ENCODE measurements around the gene FIGNL1. TPM values are rescaled to one million over a fixed set of nuclear protein-coding genes. Genes with fewer than 3 reads are reported as not detected.

FIGNL1 gene
- total RNA-seq, 1 experiment from 2014 or later = 13.8 TPM

DNA sequence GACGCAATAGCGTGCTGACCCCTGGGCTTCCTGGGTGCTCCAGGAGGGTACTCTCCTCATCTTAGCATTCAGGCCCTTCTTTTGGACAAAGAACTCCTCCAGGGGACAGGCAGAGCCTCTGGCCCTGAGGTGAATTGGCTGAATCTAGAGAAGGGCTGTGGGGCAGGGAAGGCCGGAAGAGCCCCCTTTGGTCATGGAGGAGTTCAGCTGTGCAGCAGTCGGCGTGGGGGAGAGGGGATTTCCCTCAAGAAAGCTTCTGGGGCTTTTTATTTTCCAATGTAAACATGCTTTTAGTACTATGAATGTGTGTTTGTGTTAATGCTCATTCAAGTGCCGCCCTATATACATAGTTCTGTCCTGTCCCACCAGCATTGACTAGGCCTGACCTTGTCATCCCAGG is 38.8 kb downstream of the FIGNL1 start:
- Histone ChIP-seq H2AK5ac (ENCODE audit: insufficient read length, low read length) (no peak overlapping the region), H2AFZ (ENCODE audit: low read length) (no peak overlapping the region), H4K8ac (replicated peaks; ENCODE audit: insufficient read length, low read depth, low read length) (no peak overlapping the region), H2BK20ac (ENCODE audit: low read depth, low read length, poor library complexity, severe bottlenecking) (no peak overlapping the region), H3K4me2 (ENCODE audit: insufficient read depth, insufficient read length, low read length) (no peak overlapping the region), H3T11ph (ENCODE audit: low read length) (no peak overlapping the region), H2BK5ac (ENCODE audit: insufficient read length, low read length) (no peak overlapping the region), H4K20me1 (ENCODE audit: control insufficient read depth, insufficient read depth, insufficient read length) (no peaks in the 10 kb centered on the region), H2BK15ac (ENCODE audit: low read depth, low read length) (no peak overlapping the region), H3K14ac (ENCODE audit: insufficient read depth, low read length) (no peak overlapping the region), H3K56ac (ENCODE audit: insufficient read length, low read depth, low read length) (no peak overlapping the region), H3K23me2 (ENCODE audit: insufficient read length, low read depth, low read length, poor library complexity, severe bottlenecking) (no peaks in the 10 kb centered on the region), H3K4me1 (ENCODE audit: insufficient read depth, low read length) (no peaks in the 10 kb centered on the region), H3K27ac (ENCODE audit: insufficient read length, low read depth, low read length) (no peak overlapping the region), H4K91ac (ENCODE audit: insufficient read length, low read depth, low read length) (no peak overlapping the region), H4K5ac (ENCODE audit: insufficient read length, low read depth, low read length) (no peak overlapping the region), H3K23ac (ENCODE audit: insufficient read length, low read depth, low read length) (no peak overlapping the region), H3K9me3 (ENCODE audit: control insufficient read depth, low read depth, low read length) (no peaks in the 10 kb centered on the region), H3K79me1 (ENCODE audit: insufficient read depth, low read depth, low read length, poor library complexity, severe bottlenecking) (no peaks in the 10 kb centered on the region), H3K9ac (ENCODE audit: extremely low read depth, insufficient read length, low read length) (no peak overlapping the region), H3K18ac (ENCODE audit: insufficient read length, low read depth, low read length) (no peak overlapping the region), H2BK120ac (ENCODE audit: low read depth, low read length, poor library complexity, severe bottlenecking) (no peak overlapping the region), H3K27me3 (ENCODE audit: insufficient read depth, low read length) (no peaks in the 10 kb centered on the region), H3K4ac (ENCODE audit: low read depth, low read length) (no peak overlapping the region), H2BK12ac (ENCODE audit: insufficient read length, low read depth, low read length) (no peak overlapping the region), H3K79me2 (ENCODE audit: insufficient read depth, low read length) (no peaks in the 10 kb centered on the region)
- Mint-ChIP-seq H3K4me3 (no peak overlapping the region), H3K27ac (no peak overlapping the region), H3K36me3 (ENCODE audit: insufficient read depth in 1 of 3, low read depth in 3 of 3) (no peaks in the 10 kb centered on the region), H3K4me1 (no peaks in the 10 kb centered on the region), H3K9me3 (no peaks in the 10 kb centered on the region), H3K27me3 (ENCODE audit: low read depth) (peaks cover 3% of the 10 kb centered on the region; the same call in 1 of the 2 replicates)
- no CpG with 5 or more reads among the region's 6 CpGs for WGBS (ENCODE audit: extremely low coverage, insufficient read length, low lambda C conversion rate)
- no peak for DNase-seq
- TF ChIP-seq, protein P1, sequence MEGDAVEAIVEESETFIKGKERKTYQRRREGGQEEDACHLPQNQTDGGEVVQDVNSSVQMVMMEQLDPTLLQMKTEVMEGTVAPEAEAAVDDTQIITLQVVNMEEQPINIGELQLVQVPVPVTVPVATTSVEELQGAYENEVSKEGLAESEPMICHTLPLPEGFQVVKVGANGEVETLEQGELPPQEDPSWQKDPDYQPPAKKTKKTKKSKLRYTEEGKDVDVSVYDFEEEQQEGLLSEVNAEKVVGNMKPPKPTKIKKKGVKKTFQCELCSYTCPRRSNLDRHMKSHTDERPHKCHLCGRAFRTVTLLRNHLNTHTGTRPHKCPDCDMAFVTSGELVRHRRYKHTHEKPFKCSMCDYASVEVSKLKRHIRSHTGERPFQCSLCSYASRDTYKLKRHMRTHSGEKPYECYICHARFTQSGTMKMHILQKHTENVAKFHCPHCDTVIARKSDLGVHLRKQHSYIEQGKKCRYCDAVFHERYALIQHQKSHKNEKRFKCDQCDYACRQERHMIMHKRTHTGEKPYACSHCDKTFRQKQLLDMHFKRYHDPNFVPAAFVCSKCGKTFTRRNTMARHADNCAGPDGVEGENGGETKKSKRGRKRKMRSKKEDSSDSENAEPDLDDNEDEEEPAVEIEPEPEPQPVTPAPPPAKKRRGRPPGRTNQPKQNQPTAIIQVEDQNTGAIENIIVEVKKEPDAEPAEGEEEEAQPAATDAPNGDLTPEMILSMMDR (conservative IDR thresholded peaks at IDR 0.05) = no peak
